ENCODE results near the gene COL8A2. TPM values are rescaled to one million over a fixed set of nuclear protein-coding genes. Genes with fewer than 3 reads are reported as not detected.

COL8A2 gene
- total RNA-seq, 1 donor from 2014 or later: 0.10 TPM

GRCh38 chr1:36155408-36156328 lies 30.6 kb upstream of the COL8A2 start, which contains the start of gene MAP7D1:
Gene MAP7D1, plus strand, starts transcription at chr1:36156160. Its CDS starts 258 bp downstream, at chr1:36156418.
- TF ChIP-seq, protein P1, sequence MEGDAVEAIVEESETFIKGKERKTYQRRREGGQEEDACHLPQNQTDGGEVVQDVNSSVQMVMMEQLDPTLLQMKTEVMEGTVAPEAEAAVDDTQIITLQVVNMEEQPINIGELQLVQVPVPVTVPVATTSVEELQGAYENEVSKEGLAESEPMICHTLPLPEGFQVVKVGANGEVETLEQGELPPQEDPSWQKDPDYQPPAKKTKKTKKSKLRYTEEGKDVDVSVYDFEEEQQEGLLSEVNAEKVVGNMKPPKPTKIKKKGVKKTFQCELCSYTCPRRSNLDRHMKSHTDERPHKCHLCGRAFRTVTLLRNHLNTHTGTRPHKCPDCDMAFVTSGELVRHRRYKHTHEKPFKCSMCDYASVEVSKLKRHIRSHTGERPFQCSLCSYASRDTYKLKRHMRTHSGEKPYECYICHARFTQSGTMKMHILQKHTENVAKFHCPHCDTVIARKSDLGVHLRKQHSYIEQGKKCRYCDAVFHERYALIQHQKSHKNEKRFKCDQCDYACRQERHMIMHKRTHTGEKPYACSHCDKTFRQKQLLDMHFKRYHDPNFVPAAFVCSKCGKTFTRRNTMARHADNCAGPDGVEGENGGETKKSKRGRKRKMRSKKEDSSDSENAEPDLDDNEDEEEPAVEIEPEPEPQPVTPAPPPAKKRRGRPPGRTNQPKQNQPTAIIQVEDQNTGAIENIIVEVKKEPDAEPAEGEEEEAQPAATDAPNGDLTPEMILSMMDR (IDR thresholded peaks at IDR 0.05; ENCODE audit: unreplicated experiment): no peak
- peak within 1 kb of the TSS; percentile 96 for H3K27ac Mint-ChIP-seq
- H3K4me1 Mint-ChIP-seq (ENCODE audit: low read depth): peaks cover 37% of the 10 kb centered on the region

GRCh38 chr1:36154765-36155407 lies 29.9 kb upstream of the COL8A2 start:
- TF ChIP-seq, protein P1 (IDR thresholded peaks at IDR 0.05; ENCODE audit: unreplicated experiment): no peak
- H3K27ac Mint-ChIP-seq: peak overlapping the region; percentile 96
- no peak for DNase-seq (ENCODE audit: low spot score, unreplicated experiment)
- H3K4me1 Mint-ChIP-seq (ENCODE audit: low read depth): peaks cover 42% of the 10 kb centered on the region
- no peaks in the 10 kb centered on the region for H3K9me3 Mint-ChIP-seq (ENCODE audit: low read depth)
- no peaks in the 10 kb centered on the region for H3K36me3 Mint-ChIP-seq (ENCODE audit: insufficient read depth)
- no peaks in the 10 kb centered on the region for H3K27me3 Mint-ChIP-seq
- H3K4me3 Mint-ChIP-seq (ENCODE audit: low read depth): peak overlapping the region; percentile 78

More at GRCh38 chr1:36155408-36156328, 30.6 kb upstream of the COL8A2 start, which contains the start of gene MAP7D1:
- peak within 1 kb of the TSS; percentile 87 for H3K4me3 Mint-ChIP-seq (ENCODE audit: low read depth)
- no peaks in the 10 kb centered on the region for H3K27me3 Mint-ChIP-seq
- H3K36me3 Mint-ChIP-seq (ENCODE audit: insufficient read depth): no peaks in the 10 kb centered on the region
- DNase-seq (ENCODE audit: low spot score, unreplicated experiment): peak; percentile 64
- H3K9me3 Mint-ChIP-seq (ENCODE audit: low read depth): no peaks in the 10 kb centered on the region

DNA sequence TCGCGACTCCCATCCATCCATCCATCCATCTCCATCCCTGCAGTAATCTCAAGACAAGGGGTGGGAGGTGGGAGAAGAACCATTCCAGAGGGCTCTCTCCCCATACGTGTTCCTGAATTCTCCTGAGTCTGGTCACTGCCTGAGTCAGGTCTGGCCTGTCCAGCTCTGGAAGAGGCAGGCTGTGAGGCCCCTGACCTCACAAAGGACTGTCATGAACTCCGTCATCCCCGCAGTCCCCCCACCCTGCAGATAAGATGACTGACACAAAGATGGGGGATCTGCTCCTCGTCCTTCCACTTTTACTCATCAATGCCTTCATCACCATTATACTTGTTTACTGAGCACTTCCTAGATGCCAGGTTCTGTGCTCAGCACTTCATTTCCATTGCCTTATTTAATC lies 29.3 kb upstream of the COL8A2 start:
- H3K4me1 Mint-ChIP-seq (ENCODE audit: low read depth): peaks cover 45% of the 10 kb centered on the region
- no peak for DNase-seq (ENCODE audit: low spot score, unreplicated experiment)
- no peaks in the 10 kb centered on the region for H3K27me3 Mint-ChIP-seq
- TF ChIP-seq, protein P1 (IDR thresholded peaks at IDR 0.05; ENCODE audit: unreplicated experiment): no peak
- H3K9me3 Mint-ChIP-seq (ENCODE audit: low read depth): no peaks in the 10 kb centered on the region
- peak overlapping the region; percentile 96 for H3K27ac Mint-ChIP-seq
- H3K36me3 Mint-ChIP-seq (ENCODE audit: insufficient read depth): no peaks in the 10 kb centered on the region
- peak overlapping the region; percentile 78 for H3K4me3 Mint-ChIP-seq (ENCODE audit: low read depth)

DNA sequence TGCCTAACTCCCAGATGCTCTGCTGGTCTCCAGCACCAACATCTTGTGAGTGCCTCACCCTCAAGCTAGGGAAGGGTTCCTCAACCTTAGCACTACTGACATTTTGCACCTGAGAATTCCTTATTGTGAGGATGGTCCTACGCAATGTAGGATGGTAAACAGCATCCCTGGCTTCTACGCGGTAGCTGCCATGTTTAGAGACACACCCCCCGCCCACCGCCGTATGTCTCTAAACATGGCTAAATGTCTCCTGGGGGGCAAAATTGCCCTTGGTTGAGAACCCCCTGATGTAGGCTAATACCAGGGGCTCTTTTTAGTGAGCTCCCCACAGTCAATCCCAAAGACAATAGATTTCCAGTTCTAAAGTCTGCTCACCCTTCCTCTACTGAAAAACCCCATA lies 28.5 kb upstream of the COL8A2 start:
- Mint-ChIP-seq H3K27me3 (no peaks in the 10 kb centered on the region), H3K27ac (peak overlapping the region; percentile 37), H3K9me3 (ENCODE audit: low read depth) (no peaks in the 10 kb centered on the region), H3K4me1 (ENCODE audit: low read depth) (peaks cover 42% of the 10 kb centered on the region), H3K36me3 (ENCODE audit: insufficient read depth) (no peaks in the 10 kb centered on the region), H3K4me3 (ENCODE audit: low read depth) (no peak overlapping the region)
- TF ChIP-seq, protein P1 (IDR thresholded peaks at IDR 0.05; ENCODE audit: unreplicated experiment): no peak
- no peak for DNase-seq (ENCODE audit: low spot score, unreplicated experiment)

DNA sequence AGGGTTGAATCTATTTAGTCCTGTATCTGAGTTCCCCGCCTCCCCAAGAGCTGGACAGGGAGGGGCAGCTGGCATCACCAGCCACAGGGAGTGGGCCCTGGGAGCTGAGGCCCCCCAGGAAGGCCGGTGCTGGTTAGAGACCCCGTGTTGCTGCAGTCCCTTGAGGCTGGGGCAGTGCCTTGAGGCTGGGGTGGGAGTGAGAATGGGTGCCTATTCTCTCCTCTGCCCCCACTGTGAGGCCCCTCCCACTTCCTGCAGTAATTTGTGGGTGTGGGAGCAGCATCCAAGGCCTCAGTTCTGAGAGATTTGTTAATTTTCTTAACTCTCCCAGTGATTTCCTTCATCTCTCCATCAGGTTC lies 26.8 kb upstream of the COL8A2 start:
- H3K36me3 Mint-ChIP-seq (ENCODE audit: insufficient read depth): peaks cover 2% of the 10 kb centered on the region
- no peak overlapping the region for H3K4me3 Mint-ChIP-seq (ENCODE audit: low read depth)
- H3K9me3 Mint-ChIP-seq (ENCODE audit: low read depth): no peaks in the 10 kb centered on the region
- TF ChIP-seq, protein P1 (IDR thresholded peaks at IDR 0.05; ENCODE audit: unreplicated experiment): no peak
- DNase-seq (ENCODE audit: low spot score, unreplicated experiment): no peak
- H3K27ac Mint-ChIP-seq: no peak overlapping the region
- no peaks in the 10 kb centered on the region for H3K27me3 Mint-ChIP-seq
- peaks cover 32% of the 10 kb centered on the region for H3K4me1 Mint-ChIP-seq (ENCODE audit: low read depth)

All from progenitor cell of endocrine pancreas (in vitro differentiated cells).